GM12878 (cell line): ENCODE measurements around the gene CIDEA. TPM values are rescaled to one million over a fixed set of nuclear protein-coding genes. Genes with fewer than 3 reads are reported as not detected.

Experiments
- ATF7 ChIP-seq: fragments of 450-650 bp; IDR thresholded peaks from 2 replicates; pipeline ENCODE4 v1.6.1; 2016; ENCODE audit warnings: low read depth, mild to moderate bottlenecking
- BHLHE40 ChIP-seq, 2 experiments: fragments of 450-650 bp in 1 of 2; IDR thresholded peaks; 2 replicates each; pipeline ENCODE4 v1.6.1; 2011 to 2017; ENCODE audit warnings: low read depth in 2 of 2, borderline replicate concordance in 1 of 2, improper control_type of control experiment in 1 of 2, low read length in 1 of 2, mild to moderate bottlenecking in 1 of 2
- EZH2 ChIP-seq: IDR thresholded peaks from 2 replicates; pipeline ENCODE4 v1.6.1; 2012; ENCODE audit warnings: low read depth, mild to moderate bottlenecking, control low read depth, inconsistent platforms, low read length, borderline replicate concordance; ENCODE audit not compliant: control insufficient read depth
- GATAD2B ChIP-seq: fragments of 450-650 bp; conservative IDR thresholded peaks from 2 replicates; pipeline ENCODE4 v1.6.1; 2017; ENCODE audit warnings: low read depth, mild to moderate bottlenecking, moderate library complexity
- HCFC1 ChIP-seq: fragments of 150-350 bp; IDR thresholded peaks from 2 replicates; pipeline ENCODE4 v1.6.1; 2014; ENCODE audit warnings: low read length
- HDAC6 ChIP-seq: fragments of 200-600 bp; sonication (generic); IDR thresholded peaks from one replicate; pipeline ENCODE4 v1.8.0; 2017; ENCODE audit warnings: antibody characterized with exemption; ENCODE audit not compliant: unreplicated experiment
- LARP7 ChIP-seq: fragments of 450-650 bp; IDR thresholded peaks from 2 replicates; pipeline ENCODE4 v1.6.1; 2017; ENCODE audit warnings: mild to moderate bottlenecking
- MEF2A ChIP-seq: IDR thresholded peaks from 2 replicates; pipeline ENCODE4 v1.6.1; 2011; ENCODE audit warnings: low read depth, mild to moderate bottlenecking, low read length, moderate library complexity; ENCODE audit not compliant: insufficient read depth
- MXI1 ChIP-seq: fragments of 150-350 bp; IDR thresholded peaks from 2 replicates; pipeline ENCODE4 v1.6.1; 2011; ENCODE audit warnings: low read depth, mild to moderate bottlenecking, inconsistent platforms, low read length, improper control_type of control experiment
- NR2C2 ChIP-seq: IDR thresholded peaks from 2 replicates; pipeline ENCODE4 v1.6.1; 2011; ENCODE audit warnings: borderline replicate concordance, low read depth; ENCODE audit not compliant: control insufficient read depth, insufficient read length
- PAX8 ChIP-seq: fragments of 450-650 bp; IDR thresholded peaks from 2 replicates; pipeline ENCODE4 v1.6.1; 2017; ENCODE audit warnings: mild to moderate bottlenecking, moderate library complexity
- POLR2AphosphoS2 ChIP-seq: IDR thresholded peaks from 2 replicates; pipeline ENCODE4 v1.6.1; 2011; ENCODE audit warnings: low read depth, mild to moderate bottlenecking, low read length, improper control_type of control experiment, moderate library complexity
- SMC3 ChIP-seq: IDR thresholded peaks from 2 replicates; pipeline ENCODE4 v1.6.1; 2011; ENCODE audit warnings: low read length, improper control_type of control experiment, borderline replicate concordance
- WRNIP1 ChIP-seq: IDR thresholded peaks from 2 replicates; pipeline ENCODE4 v1.6.1; 2011; ENCODE audit warnings: low read depth, low read length, improper control_type of control experiment, borderline replicate concordance
- ZNF217 ChIP-seq: fragments of 450-650 bp; IDR thresholded peaks from 2 replicates; pipeline ENCODE4 v1.6.1; 2017; ENCODE audit warnings: antibody characterized with exemption, mild to moderate bottlenecking
- ZNF24 ChIP-seq: fragments of 450-650 bp; IDR thresholded peaks from 2 replicates; pipeline ENCODE4 v1.6.1; 2017; ENCODE audit warnings: antibody characterized with exemption, mild to moderate bottlenecking
- polyA plus RNA-seq, 11 experiments: library from polyadenylated mRNA; depleted of rRNA in 4 of 11; unstranded in 6 of 11; stranded (reverse) in 5 of 11; fragments of >200 nt; fragmentation: Nextera tagmentation in 4 of 11; fragmentation: Illumina TruSeq in 1 of 11; extraction: Ambion mirVana in 4 of 11; extraction: Trizol in 1 of 11; gene quantifications; 1 replicate in 1 of 11; 2 replicates in 10 of 11; pipeline versions ENCODE4 v1.2.1 to v1.2.3, GENCODE V29; 2011 to 2016; ENCODE audit warnings: inconsistent platforms in 2 of 11, missing spikeins in 2 of 11, low read depth in 1 of 11
- total RNA-seq, 4 experiments: library from RNA; depleted of rRNA in 3 of 4; stranded (reverse); fragments of >200 nt in 3 of 4; fragmentation: Illumina TruSeq in 1 of 4; extraction: Trizol in 1 of 4; gene quantifications; 2 replicates each; pipeline versions ENCODE4 v1.2.1 to v1.2.3, GENCODE V29; 2013 to 2021
- TF ChIP-seq, protein P1 (sequence below): fragments of 450-650 bp; IDR thresholded peaks from 2 replicates; pipeline ENCODE4 v1.6.1; 2017; ENCODE audit warnings: mild to moderate bottlenecking, moderate library complexity
- TF ChIP-seq, protein P2 (sequence below): fragments of 450-650 bp; IDR thresholded peaks from 2 replicates; pipeline ENCODE4 v1.6.1; 2014; ENCODE audit warnings: mild to moderate bottlenecking
- TF ChIP-seq, protein P3 (sequence below): fragments of 450-650 bp; conservative IDR thresholded peaks from 2 replicates; pipeline ENCODE4 v1.6.1; 2017; ENCODE audit warnings: mild to moderate bottlenecking, moderate library complexity
- TF ChIP-seq, protein P4 (sequence below): fragments of 450-650 bp; IDR thresholded peaks from 2 replicates; pipeline ENCODE4 v1.6.1; 2017; ENCODE audit warnings: antibody characterized with exemption, mild to moderate bottlenecking, moderate library complexity

CIDEA gene
- total and polyA plus RNA-seq, 10 of the 15 experiments (the other 5 are each of a cell fraction or from before 2014, with no cell fraction given), result not detected

DNA sequence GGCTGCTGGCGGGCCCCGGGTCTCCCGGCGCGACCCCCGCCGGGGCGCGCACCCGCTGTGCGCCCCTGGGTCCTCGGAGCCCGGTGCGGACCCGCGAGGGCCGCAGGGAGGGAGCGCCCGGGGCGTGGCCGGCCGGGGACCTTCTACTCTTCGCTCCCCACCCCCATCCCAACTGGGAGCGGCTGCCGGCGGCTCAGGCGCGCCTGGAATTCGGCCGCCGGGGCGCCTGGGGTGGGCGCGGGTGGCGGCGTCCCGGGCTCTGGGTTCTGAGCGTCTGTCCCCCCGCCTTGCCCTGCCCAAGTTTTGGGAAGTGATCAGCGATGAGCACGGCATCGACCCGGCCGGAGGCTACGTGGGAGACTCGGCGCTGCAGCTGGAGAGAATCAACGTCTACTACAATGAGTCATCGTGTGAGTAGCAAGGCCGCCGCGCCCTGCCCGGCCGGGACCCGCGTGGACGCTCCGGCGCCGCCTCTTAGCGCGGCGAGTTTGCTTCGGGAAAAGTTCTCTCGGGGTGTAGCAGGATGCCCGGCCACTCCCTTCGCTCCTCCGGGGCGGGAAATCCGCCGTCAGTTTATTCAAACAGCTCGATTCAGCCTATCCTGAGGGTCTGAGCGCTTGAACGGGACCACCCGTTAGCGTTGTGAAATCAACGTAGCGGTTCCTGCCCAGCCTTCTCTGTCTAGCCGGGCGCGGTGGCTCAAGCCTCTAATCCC is 54.4 kb downstream of the CIDEA start (continued):
- TF ChIP-seq, protein P1, sequence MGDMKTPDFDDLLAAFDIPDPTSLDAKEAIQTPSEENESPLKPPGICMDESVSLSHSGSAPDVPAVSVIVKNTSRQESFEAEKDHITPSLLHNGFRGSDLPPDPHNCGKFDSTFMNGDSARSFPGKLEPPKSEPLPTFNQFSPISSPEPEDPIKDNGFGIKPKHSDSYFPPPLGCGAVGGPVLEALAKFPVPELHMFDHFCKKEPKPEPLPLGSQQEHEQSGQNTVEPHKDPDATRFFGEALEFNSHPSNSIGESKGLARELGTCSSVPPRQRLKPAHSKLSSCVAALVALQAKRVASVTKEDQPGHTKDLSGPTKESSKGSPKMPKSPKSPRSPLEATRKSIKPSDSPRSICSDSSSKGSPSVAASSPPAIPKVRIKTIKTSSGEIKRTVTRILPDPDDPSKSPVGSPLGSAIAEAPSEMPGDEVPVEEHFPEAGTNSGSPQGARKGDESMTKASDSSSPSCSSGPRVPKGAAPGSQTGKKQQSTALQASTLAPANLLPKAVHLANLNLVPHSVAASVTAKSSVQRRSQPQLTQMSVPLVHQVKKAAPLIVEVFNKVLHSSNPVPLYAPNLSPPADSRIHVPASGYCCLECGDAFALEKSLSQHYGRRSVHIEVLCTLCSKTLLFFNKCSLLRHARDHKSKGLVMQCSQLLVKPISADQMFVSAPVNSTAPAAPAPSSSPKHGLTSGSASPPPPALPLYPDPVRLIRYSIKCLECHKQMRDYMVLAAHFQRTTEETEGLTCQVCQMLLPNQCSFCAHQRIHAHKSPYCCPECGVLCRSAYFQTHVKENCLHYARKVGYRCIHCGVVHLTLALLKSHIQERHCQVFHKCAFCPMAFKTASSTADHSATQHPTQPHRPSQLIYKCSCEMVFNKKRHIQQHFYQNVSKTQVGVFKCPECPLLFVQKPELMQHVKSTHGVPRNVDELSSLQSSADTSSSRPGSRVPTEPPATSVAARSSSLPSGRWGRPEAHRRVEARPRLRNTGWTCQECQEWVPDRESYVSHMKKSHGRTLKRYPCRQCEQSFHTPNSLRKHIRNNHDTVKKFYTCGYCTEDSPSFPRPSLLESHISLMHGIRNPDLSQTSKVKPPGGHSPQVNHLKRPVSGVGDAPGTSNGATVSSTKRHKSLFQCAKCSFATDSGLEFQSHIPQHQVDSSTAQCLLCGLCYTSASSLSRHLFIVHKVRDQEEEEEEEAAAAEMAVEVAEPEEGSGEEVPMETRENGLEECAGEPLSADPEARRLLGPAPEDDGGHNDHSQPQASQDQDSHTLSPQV, result no peak
- no peak for TF ChIP-seq MEF2A
- TF ChIP-seq HDAC6, result no peak
- TF ChIP-seq, protein P2, sequence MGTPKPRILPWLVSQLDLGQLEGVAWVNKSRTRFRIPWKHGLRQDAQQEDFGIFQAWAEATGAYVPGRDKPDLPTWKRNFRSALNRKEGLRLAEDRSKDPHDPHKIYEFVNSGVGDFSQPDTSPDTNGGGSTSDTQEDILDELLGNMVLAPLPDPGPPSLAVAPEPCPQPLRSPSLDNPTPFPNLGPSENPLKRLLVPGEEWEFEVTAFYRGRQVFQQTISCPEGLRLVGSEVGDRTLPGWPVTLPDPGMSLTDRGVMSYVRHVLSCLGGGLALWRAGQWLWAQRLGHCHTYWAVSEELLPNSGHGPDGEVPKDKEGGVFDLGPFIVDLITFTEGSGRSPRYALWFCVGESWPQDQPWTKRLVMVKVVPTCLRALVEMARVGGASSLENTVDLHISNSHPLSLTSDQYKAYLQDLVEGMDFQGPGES, result no peak
- TF ChIP-seq ZNF217, result no peak
- no peak for TF ChIP-seq HCFC1
- no peak for TF ChIP-seq MXI1
- TF ChIP-seq POLR2AphosphoS2, result no peak
- no peak for TF ChIP-seq WRNIP1
- no peak for TF ChIP-seq BHLHE40 (IDR thresholded peaks at IDR 0.05; ENCODE audit: borderline replicate concordance in 1 of 2, low read depth in 2 of 2, low read length in 1 of 2)
- no peak; the same call in 1 of the 2 replicates for TF ChIP-seq LARP7
- no peak for TF ChIP-seq ATF7
- TF ChIP-seq, protein P3, sequence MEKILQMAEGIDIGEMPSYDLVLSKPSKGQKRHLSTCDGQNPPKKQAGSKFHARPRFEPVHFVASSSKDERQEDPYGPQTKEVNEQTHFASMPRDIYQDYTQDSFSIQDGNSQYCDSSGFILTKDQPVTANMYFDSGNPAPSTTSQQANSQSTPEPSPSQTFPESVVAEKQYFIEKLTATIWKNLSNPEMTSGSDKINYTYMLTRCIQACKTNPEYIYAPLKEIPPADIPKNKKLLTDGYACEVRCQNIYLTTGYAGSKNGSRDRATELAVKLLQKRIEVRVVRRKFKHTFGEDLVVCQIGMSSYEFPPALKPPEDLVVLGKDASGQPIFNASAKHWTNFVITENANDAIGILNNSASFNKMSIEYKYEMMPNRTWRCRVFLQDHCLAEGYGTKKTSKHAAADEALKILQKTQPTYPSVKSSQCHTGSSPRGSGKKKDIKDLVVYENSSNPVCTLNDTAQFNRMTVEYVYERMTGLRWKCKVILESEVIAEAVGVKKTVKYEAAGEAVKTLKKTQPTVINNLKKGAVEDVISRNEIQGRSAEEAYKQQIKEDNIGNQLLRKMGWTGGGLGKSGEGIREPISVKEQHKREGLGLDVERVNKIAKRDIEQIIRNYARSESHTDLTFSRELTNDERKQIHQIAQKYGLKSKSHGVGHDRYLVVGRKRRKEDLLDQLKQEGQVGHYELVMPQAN, result no peak
- peak; percentile 74 for TF ChIP-seq GATAD2B
- no peak for TF ChIP-seq ZNF24
- TF ChIP-seq EZH2, result no peak
- TF ChIP-seq NR2C2, result no peak
- TF ChIP-seq, protein P4, sequence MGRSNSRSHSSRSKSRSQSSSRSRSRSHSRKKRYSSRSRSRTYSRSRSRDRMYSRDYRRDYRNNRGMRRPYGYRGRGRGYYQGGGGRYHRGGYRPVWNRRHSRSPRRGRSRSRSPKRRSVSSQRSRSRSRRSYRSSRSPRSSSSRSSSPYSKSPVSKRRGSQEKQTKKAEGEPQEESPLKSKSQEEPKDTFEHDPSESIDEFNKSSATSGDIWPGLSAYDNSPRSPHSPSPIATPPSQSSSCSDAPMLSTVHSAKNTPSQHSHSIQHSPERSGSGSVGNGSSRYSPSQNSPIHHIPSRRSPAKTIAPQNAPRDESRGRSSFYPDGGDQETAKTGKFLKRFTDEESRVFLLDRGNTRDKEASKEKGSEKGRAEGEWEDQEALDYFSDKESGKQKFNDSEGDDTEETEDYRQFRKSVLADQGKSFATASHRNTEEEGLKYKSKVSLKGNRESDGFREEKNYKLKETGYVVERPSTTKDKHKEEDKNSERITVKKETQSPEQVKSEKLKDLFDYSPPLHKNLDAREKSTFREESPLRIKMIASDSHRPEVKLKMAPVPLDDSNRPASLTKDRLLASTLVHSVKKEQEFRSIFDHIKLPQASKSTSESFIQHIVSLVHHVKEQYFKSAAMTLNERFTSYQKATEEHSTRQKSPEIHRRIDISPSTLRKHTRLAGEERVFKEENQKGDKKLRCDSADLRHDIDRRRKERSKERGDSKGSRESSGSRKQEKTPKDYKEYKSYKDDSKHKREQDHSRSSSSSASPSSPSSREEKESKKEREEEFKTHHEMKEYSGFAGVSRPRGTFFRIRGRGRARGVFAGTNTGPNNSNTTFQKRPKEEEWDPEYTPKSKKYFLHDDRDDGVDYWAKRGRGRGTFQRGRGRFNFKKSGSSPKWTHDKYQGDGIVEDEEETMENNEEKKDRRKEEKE, result no peak
- no peak for TF ChIP-seq PAX8
- TF ChIP-seq SMC3, result no peak
